ENCODE measurements around the gene PPP1R3E. TPM values are rescaled to one million over a fixed set of nuclear protein-coding genes. Genes with fewer than 3 reads are reported as not detected.

Gene PPP1R3E
- total RNA-seq, 1 experiment from 2014 or later, result 70.4 TPM

- Histone ChIP-seq H3K27ac (ENCODE audit: low read length) (peak overlapping the region; percentile 73), H2AFZ (ENCODE audit: low read length) (peak overlapping the region; percentile 18; the same call in 1 of the 2 replicates), H3K4me3 (ENCODE audit: low read length) (peak overlapping the region; percentile 74), H3K9me3 (ENCODE audit: low read length) (no peaks in the 10 kb centered on the region), H4K20me1 (ENCODE audit: insufficient read depth, low read depth, low read length) (no peaks in the 10 kb centered on the region), H3K79me2 (ENCODE audit: low read length) (peaks cover 35% of the 10 kb centered on the region), H3K4me2 (ENCODE audit: low read depth, low read length, poor library complexity, severe bottlenecking) (peak overlapping the region; percentile 87), H3K36me3 (ENCODE audit: insufficient read depth, low read length) (peaks cover 23% of the 10 kb centered on the region; the same call in 1 of the 2 replicates), H3K9ac (ENCODE audit: low read length) (peak overlapping the region; percentile 80), H3K9me2 (replicated peaks; ENCODE audit: insufficient read depth, low read length) (no peaks in the 10 kb centered on the region), H3K27me3 (ENCODE audit: low read length) (no peaks in the 10 kb centered on the region), H3K4me1 (ENCODE audit: low read length) (peaks cover 38% of the 10 kb centered on the region)
- no peak for DNase-seq
Observed at GRCh38 chr14:23301969-23302289, 730 bp downstream of the PPP1R3E start.

- Histone ChIP-seq H3K9me3 (ENCODE audit: low read length) (no peaks in the 10 kb centered on the region), H3K36me3 (ENCODE audit: insufficient read depth, low read length) (peaks cover 23% of the 10 kb centered on the region; the same call in 1 of the 2 replicates), H3K27ac (ENCODE audit: low read length) (peak overlapping the region; percentile 73), H3K4me3 (ENCODE audit: low read length) (peak overlapping the region; percentile 92), H2AFZ (ENCODE audit: low read length) (peak overlapping the region; percentile 62; the same call in 1 of the 2 replicates), H3K27me3 (ENCODE audit: low read length) (no peaks in the 10 kb centered on the region), H3K79me2 (ENCODE audit: low read length) (peaks cover 30% of the 10 kb centered on the region), H3K4me2 (ENCODE audit: low read depth, low read length, poor library complexity, severe bottlenecking) (peak overlapping the region; percentile 100), H4K20me1 (ENCODE audit: insufficient read depth, low read depth, low read length) (no peaks in the 10 kb centered on the region), H3K9me2 (replicated peaks; ENCODE audit: insufficient read depth, low read length) (no peaks in the 10 kb centered on the region), H3K4me1 (ENCODE audit: low read length) (peaks cover 38% of the 10 kb centered on the region), H3K9ac (ENCODE audit: low read length) (peak overlapping the region; percentile 86)
- peak; percentile 100 for DNase-seq
Observed at GRCh38 chr14:23301288-23301968, 1.2 kb downstream of the PPP1R3E start.

- no peak for DNase-seq
- H3K4me1 ChIP-seq (ENCODE audit: low read length), result peaks cover 32% of the 10 kb centered on the region
- H3K4me3 ChIP-seq (ENCODE audit: low read length), result peak overlapping the region; percentile 92
- peaks cover 23% of the 10 kb centered on the region; the same call in 1 of the 2 replicates for H3K36me3 ChIP-seq (ENCODE audit: insufficient read depth, low read length)
- no peaks in the 10 kb centered on the region for H4K20me1 ChIP-seq (ENCODE audit: insufficient read depth, low read depth, low read length)
- H3K9ac ChIP-seq (ENCODE audit: low read length), result peak overlapping the region; percentile 86
- H2AFZ ChIP-seq (ENCODE audit: low read length), result no peak overlapping the region
- no peaks in the 10 kb centered on the region for H3K27me3 ChIP-seq (ENCODE audit: low read length)
- peaks cover 23% of the 10 kb centered on the region for H3K79me2 ChIP-seq (ENCODE audit: low read length)
- no peaks in the 10 kb centered on the region for H3K9me2 ChIP-seq (replicated peaks; ENCODE audit: insufficient read depth, low read length)
- H3K27ac ChIP-seq (ENCODE audit: low read length), result peak overlapping the region; percentile 55
- peak overlapping the region; percentile 100 for H3K4me2 ChIP-seq (ENCODE audit: low read depth, low read length, poor library complexity, severe bottlenecking)
- no peaks in the 10 kb centered on the region for H3K9me3 ChIP-seq (ENCODE audit: low read length)
Observed at GRCh38 chr14:23300687-23301223, 1.9 kb downstream of the PPP1R3E start.

- Histone ChIP-seq H3K9me3 (ENCODE audit: low read length) (no peaks in the 10 kb centered on the region), H3K4me1 (ENCODE audit: low read length) (peaks cover 30% of the 10 kb centered on the region), H4K20me1 (ENCODE audit: insufficient read depth, low read depth, low read length) (no peaks in the 10 kb centered on the region), H3K9ac (ENCODE audit: low read length) (peak overlapping the region; percentile 86), H3K79me2 (ENCODE audit: low read length) (peaks cover 21% of the 10 kb centered on the region), H3K36me3 (ENCODE audit: insufficient read depth, low read length) (peaks cover 23% of the 10 kb centered on the region; the same call in 1 of the 2 replicates), H2AFZ (ENCODE audit: low read length) (no peak overlapping the region), H3K4me3 (ENCODE audit: low read length) (peak overlapping the region; percentile 92), H3K27ac (ENCODE audit: low read length) (peak overlapping the region; percentile 55), H3K4me2 (ENCODE audit: low read depth, low read length, poor library complexity, severe bottlenecking) (peak overlapping the region; percentile 100), H3K9me2 (replicated peaks; ENCODE audit: insufficient read depth, low read length) (no peaks in the 10 kb centered on the region), H3K27me3 (ENCODE audit: low read length) (no peaks in the 10 kb centered on the region)
- no peak for DNase-seq
Observed at GRCh38 chr14:23299986-23300686, 2.5 kb downstream of the PPP1R3E start.

GRCh38 chr14:23299211-23299957, 3.3 kb downstream of the PPP1R3E start:
- H3K9ac ChIP-seq (ENCODE audit: low read length), result no peak overlapping the region
- no peaks in the 10 kb centered on the region for H4K20me1 ChIP-seq (ENCODE audit: insufficient read depth, low read depth, low read length)
- no peaks in the 10 kb centered on the region for H3K9me3 ChIP-seq (ENCODE audit: low read length)
- peak overlapping the region; percentile 100 for H3K4me2 ChIP-seq (ENCODE audit: low read depth, low read length, poor library complexity, severe bottlenecking)
- H3K79me2 ChIP-seq (ENCODE audit: low read length), result peaks cover 21% of the 10 kb centered on the region
- H3K27me3 ChIP-seq (ENCODE audit: low read length), result no peaks in the 10 kb centered on the region
- no peak overlapping the region for H2AFZ ChIP-seq (ENCODE audit: low read length)
- no peak for DNase-seq
- H3K27ac ChIP-seq (ENCODE audit: low read length), result no peak overlapping the region
- no peaks in the 10 kb centered on the region for H3K9me2 ChIP-seq (replicated peaks; ENCODE audit: insufficient read depth, low read length)
- no peak overlapping the region for H3K4me3 ChIP-seq (ENCODE audit: low read length)
- peaks cover 23% of the 10 kb centered on the region; the same call in 1 of the 2 replicates for H3K36me3 ChIP-seq (ENCODE audit: insufficient read depth, low read length)
- H3K4me1 ChIP-seq (ENCODE audit: low read length), result peaks cover 29% of the 10 kb centered on the region

GRCh38 chr14:23297611-23298277, 4.9 kb downstream of the PPP1R3E start:
- Histone ChIP-seq H3K79me2 (ENCODE audit: low read length) (peaks cover 18% of the 10 kb centered on the region), H4K20me1 (ENCODE audit: insufficient read depth, low read depth, low read length) (no peaks in the 10 kb centered on the region), H3K4me2 (ENCODE audit: low read depth, low read length, poor library complexity, severe bottlenecking) (no peak overlapping the region), H3K36me3 (ENCODE audit: insufficient read depth, low read length) (peaks cover 23% of the 10 kb centered on the region; the same call in 1 of the 2 replicates), H2AFZ (ENCODE audit: low read length) (no peak overlapping the region), H3K27me3 (ENCODE audit: low read length) (no peaks in the 10 kb centered on the region), H3K4me1 (ENCODE audit: low read length) (peaks cover 23% of the 10 kb centered on the region), H3K9me3 (ENCODE audit: low read length) (no peaks in the 10 kb centered on the region), H3K9me2 (replicated peaks; ENCODE audit: insufficient read depth, low read length) (no peaks in the 10 kb centered on the region), H3K9ac (ENCODE audit: low read length) (no peak overlapping the region), H3K4me3 (ENCODE audit: low read length) (no peak overlapping the region), H3K27ac (ENCODE audit: low read length) (no peak overlapping the region)
- no peak for DNase-seq

GRCh38 chr14:23297096-23297495, 5.6 kb downstream of the PPP1R3E start:
- H3K36me3 ChIP-seq (ENCODE audit: insufficient read depth, low read length), result peaks cover 23% of the 10 kb centered on the region; the same call in 1 of the 2 replicates
- H3K79me2 ChIP-seq (ENCODE audit: low read length), result peaks cover 18% of the 10 kb centered on the region
- H3K9me3 ChIP-seq (ENCODE audit: low read length), result no peaks in the 10 kb centered on the region
- H2AFZ ChIP-seq (ENCODE audit: low read length), result no peak overlapping the region
- H3K27me3 ChIP-seq (ENCODE audit: low read length), result no peaks in the 10 kb centered on the region
- H3K4me2 ChIP-seq (ENCODE audit: low read depth, low read length, poor library complexity, severe bottlenecking), result no peak overlapping the region
- H3K4me1 ChIP-seq (ENCODE audit: low read length), result peaks cover 21% of the 10 kb centered on the region
- no peaks in the 10 kb centered on the region for H4K20me1 ChIP-seq (ENCODE audit: insufficient read depth, low read depth, low read length)
- no peak for DNase-seq
- H3K27ac ChIP-seq (ENCODE audit: low read length), result no peak overlapping the region
- H3K9me2 ChIP-seq (replicated peaks; ENCODE audit: insufficient read depth, low read length), result no peaks in the 10 kb centered on the region
- no peak overlapping the region for H3K9ac ChIP-seq (ENCODE audit: low read length)
- H3K4me3 ChIP-seq (ENCODE audit: low read length), result no peak overlapping the region

Measured in Karpas-422 (cell line).